ENCODE measurements around the gene SPATA21.

DNA sequence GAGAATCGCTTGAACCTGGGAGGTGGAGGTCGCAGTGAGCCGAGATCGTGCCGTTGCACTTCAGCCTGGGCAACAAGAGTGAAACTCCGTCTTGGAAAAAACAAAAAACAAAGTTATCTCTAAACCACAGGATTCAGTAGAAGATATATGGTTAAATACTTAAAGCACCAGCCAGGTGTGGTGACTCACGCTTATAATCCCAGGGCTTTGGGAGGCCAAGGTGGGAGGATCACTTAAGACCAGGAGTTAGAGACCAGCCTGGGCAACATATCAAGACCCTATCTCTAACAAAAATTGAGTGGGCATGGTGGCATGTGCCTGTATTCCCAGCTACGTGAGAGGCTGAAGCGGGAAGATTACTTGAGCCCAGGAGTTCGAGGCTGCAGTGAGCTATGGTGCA, 8.9 kb upstream of the SPATA21 start:
- TF ChIP-seq, protein P1, sequence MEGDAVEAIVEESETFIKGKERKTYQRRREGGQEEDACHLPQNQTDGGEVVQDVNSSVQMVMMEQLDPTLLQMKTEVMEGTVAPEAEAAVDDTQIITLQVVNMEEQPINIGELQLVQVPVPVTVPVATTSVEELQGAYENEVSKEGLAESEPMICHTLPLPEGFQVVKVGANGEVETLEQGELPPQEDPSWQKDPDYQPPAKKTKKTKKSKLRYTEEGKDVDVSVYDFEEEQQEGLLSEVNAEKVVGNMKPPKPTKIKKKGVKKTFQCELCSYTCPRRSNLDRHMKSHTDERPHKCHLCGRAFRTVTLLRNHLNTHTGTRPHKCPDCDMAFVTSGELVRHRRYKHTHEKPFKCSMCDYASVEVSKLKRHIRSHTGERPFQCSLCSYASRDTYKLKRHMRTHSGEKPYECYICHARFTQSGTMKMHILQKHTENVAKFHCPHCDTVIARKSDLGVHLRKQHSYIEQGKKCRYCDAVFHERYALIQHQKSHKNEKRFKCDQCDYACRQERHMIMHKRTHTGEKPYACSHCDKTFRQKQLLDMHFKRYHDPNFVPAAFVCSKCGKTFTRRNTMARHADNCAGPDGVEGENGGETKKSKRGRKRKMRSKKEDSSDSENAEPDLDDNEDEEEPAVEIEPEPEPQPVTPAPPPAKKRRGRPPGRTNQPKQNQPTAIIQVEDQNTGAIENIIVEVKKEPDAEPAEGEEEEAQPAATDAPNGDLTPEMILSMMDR (IDR thresholded peaks at IDR 0.05): no peak
- no peak for TF ChIP-seq POLR2A (IDR thresholded peaks at IDR 0.05)

All from testis (tissue), 2 donors.